Rectal smooth muscle tissue (tissue), 1 donor: Measurements from ENCODE around the gene OSCP1.

ENCODE experiments used
- H3K27ac ChIP-seq: one replicate; pipeline ENCODE4 v1.7.0; 2013; ENCODE audit warnings: low read depth, low read length, inconsistent platforms
- H3K27me3 ChIP-seq: one replicate; pipeline ENCODE4 v1.7.0; 2013; ENCODE audit warnings: low read length; ENCODE audit not compliant: control insufficient read depth, insufficient read depth
- H3K36me3 ChIP-seq: one replicate; pipeline ENCODE4 v1.7.0; 2013; ENCODE audit warnings: low read length; ENCODE audit not compliant: control insufficient read depth, insufficient read depth
- H3K4me1 ChIP-seq: one replicate; pipeline ENCODE4 v1.7.0; 2013; ENCODE audit warnings: low read length; ENCODE audit not compliant: control insufficient read depth, insufficient read depth
- H3K4me3 ChIP-seq: one replicate; pipeline ENCODE4 v1.7.0; 2013; ENCODE audit warnings: low read length
- H3K9ac ChIP-seq: one replicate; pipeline ENCODE4 v1.7.0; 2013; ENCODE audit warnings: low read length

The OSCP1 gene

DNA sequence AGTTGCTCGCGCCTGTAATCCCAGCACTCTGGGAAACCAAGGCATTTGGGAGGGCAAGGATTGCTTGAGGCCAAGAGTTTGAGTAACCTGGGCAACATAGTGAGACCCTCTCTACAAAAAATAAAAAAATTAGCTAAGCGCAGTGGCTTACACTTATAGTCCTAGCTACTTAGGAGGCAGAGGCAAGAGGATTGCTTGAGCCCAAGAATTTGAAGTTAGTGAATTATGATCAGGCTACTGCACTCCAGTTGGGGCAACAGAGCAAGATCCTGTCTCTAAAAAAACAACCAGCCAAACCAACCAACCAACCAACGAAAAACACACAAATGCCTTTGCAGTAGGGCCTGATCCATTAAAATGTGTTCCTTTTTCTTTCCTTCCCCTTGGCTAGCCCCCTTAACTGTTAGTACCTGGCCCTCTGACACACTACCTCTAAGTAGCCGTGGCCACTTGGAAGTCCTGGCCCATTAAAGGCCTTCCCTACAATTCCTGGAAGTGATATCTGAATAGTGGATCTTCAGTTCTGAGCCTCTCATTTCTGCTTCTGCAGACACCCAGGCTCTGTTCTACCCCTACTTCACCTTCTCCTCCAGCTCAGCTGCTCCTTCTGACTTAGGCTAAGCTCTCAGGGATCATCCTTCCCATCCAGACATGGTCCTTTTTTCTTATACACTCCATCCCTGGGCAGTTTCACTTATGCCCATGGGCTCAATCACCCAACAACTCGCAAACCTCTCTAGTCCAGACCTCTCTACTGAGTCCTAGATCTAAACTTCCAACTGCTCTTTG lies 3.5 kb upstream of the OSCP1 start:
- no peak overlapping the region for H3K4me3 ChIP-seq
- H3K36me3 ChIP-seq = peaks cover 13% of the 10 kb centered on the region
- H3K27me3 ChIP-seq = no peaks in the 10 kb centered on the region
- H3K4me1 ChIP-seq = peaks cover 3% of the 10 kb centered on the region
- H3K27ac ChIP-seq = no peak overlapping the region
- no peak overlapping the region for H3K9ac ChIP-seq

DNA sequence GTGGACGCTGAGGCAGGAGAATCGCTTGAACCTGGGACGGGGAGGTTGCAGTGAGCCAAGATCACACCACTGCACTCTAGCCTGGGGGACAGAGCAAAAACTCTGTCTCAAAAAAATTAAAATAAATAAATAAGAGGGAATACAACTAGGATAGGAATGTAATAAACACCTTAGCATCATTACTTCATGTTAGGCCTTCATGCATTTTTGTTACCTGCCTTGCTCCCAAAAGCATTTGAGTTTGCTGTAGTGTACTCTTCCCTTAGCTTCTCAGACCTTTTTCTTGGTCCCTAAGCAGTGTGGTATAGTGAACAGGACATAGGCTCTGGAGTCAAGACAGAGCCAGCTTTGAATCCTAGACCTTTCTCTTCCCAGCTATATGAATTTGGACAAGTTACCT lies 2.8 kb upstream of the OSCP1 start:
- H3K36me3 ChIP-seq = peaks cover 13% of the 10 kb centered on the region
- no peak overlapping the region for H3K27ac ChIP-seq
- H3K27me3 ChIP-seq = no peaks in the 10 kb centered on the region
- H3K9ac ChIP-seq = no peak overlapping the region
- no peak overlapping the region for H3K4me3 ChIP-seq
- H3K4me1 ChIP-seq = peaks cover 3% of the 10 kb centered on the region

DNA sequence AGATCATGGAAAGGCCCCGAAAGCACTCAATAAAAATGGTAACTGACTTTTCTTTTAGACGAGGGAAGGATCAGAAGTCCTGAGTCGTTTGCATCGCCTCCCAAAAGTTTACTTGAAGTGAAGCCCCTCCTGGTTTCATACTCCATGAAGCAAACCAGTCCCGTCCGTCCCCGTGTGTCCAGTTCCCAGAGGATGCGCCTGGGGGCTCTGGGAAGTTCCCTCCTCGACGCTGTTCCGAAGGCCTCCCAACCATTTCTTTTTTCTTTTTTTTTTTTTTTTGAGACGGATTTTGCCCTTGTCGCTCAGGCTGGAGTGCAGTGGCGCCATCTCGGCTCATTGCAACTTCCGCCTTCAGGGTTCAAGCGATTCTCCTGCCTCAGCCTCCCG lies 661 bp upstream of the OSCP1 start:
- Histone ChIP-seq H3K4me3 (peak overlapping the region; percentile 77), H3K9ac (peak overlapping the region; percentile 54), H3K36me3 (peaks cover 7% of the 10 kb centered on the region), H3K27me3 (no peaks in the 10 kb centered on the region), H3K4me1 (peaks cover 3% of the 10 kb centered on the region), H3K27ac (peak overlapping the region; percentile 87)

DNA sequence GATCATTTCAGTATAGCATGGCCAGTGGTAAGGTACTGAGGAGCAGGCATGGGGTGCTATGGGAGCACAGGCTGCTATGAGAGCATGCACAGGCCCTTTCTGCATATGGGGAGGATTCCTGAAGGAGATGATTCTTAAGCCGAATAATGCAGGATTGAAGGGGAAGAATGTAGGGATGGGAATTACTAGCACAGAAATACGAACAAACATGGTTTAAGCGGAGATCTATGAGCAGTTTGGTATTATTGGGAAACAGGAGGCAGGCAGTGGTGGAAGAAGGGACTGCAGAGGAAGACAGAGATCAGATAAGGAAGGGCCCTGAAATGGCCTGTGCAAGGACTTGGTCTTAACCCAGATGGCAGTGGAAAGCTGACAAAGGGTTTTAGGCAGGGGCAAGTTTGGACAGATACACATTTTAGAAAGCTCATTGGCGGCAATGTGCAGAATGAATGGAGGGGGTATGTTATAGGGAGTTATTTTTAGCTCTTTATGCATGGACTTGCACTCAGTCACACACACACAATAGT lies 1.7 kb downstream of the OSCP1 start:
- Histone ChIP-seq H3K4me3 (no peak overlapping the region), H3K27me3 (no peaks in the 10 kb centered on the region), H3K27ac (no peak overlapping the region), H3K36me3 (no peaks in the 10 kb centered on the region), H3K4me1 (peaks cover 3% of the 10 kb centered on the region), H3K9ac (no peak overlapping the region)

DNA sequence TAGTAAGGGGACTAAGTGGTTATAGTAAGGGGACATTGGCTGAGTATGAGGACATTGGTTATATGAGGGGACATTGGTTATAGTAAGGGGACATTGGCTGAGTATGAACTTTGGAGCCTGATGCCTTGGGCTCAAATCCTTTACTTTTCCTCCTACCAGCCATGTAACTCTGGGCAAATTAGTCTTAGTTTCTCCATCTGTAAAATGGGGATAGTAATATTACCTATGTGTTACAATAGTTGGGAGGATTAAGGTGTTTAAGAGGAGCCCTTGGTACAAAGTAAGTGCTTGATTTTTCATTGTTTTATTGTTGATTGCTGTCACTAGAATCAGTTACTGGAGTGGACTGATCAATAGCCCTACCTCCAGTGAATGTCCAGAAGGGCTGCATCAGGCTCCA lies 2.8 kb downstream of the OSCP1 start:
- Histone ChIP-seq H3K4me1 (peaks cover 3% of the 10 kb centered on the region), H3K27ac (no peak overlapping the region), H3K9ac (no peak overlapping the region)

DNA sequence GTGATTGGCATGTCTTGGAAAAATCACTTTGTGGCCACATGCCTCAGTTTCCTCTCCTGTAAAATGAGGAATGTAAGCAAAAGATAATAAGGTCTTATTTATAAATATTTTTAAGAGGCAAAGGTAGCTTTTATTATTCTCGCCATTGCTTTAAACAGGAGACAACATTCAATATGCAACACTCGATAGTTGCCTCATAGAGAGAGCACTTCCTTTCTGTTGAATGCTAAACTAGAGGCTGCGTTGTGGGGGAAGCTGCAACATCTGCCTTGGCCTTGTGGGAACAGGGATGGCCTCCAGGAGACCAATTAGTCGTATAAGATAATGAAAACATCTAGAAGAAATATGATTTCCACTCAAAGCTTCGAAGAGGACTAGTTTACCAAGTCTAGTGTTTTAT lies 3.5 kb downstream of the OSCP1 start:
- Histone ChIP-seq H3K4me1 (peaks cover 3% of the 10 kb centered on the region), H3K36me3 (no peaks in the 10 kb centered on the region), H3K4me3 (no peak overlapping the region), H3K9ac (no peak overlapping the region), H3K27ac (no peak overlapping the region), H3K27me3 (no peaks in the 10 kb centered on the region)

More for the DNA sequence above, 2.8 kb downstream of the OSCP1 start:
- Histone ChIP-seq H3K36me3 (no peaks in the 10 kb centered on the region), H3K4me3 (no peak overlapping the region), H3K27me3 (no peaks in the 10 kb centered on the region)

DNA sequence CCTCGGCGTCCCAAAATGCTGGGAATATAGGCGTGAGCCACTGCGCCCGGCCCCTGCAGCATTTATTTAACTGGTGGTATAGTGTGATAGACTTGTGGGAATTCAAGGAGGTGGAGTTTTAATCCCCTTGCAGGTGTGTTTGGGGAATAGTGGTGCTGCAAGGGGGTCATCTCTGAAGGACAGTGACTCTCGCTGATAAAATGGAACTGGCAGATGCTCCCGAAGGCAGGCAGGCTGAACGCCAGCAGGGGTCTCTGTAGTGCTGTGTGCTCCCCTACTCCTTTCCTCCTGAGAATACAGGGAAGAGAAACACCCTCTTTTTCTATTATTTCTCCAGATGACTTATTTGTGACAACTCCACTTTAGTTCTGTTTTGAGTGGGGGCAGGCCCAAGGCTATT lies 4.0 kb downstream of the OSCP1 start:
- no peak overlapping the region for H3K9ac ChIP-seq
- H3K36me3 ChIP-seq = no peaks in the 10 kb centered on the region
- H3K27ac ChIP-seq = no peak overlapping the region
- H3K4me1 ChIP-seq = peaks cover 3% of the 10 kb centered on the region
- no peak overlapping the region for H3K4me3 ChIP-seq
- H3K27me3 ChIP-seq = no peaks in the 10 kb centered on the region

DNA sequence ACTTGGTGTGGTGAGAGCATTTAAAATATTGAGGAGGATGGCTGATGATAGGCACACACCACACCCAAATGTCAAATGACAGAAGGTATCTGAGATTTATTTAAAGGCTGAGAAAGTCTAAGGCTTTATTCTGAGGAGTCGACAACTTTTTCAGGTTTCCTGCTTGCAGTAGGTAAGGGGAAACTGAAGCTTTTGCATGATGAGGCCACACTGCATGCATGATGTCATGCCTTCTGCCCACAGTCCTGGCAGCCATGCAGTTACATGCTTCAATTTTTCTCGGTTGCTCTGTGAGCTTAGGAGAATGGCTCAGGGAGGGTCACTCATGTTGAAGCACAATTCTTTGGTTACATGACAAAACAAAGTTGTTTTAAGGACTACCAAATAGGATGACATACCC lies 7.0 kb downstream of the OSCP1 start:
- Histone ChIP-seq H3K4me1 (no peaks in the 10 kb centered on the region), H3K27ac (no peak overlapping the region), H3K27me3 (no peaks in the 10 kb centered on the region), H3K36me3 (no peaks in the 10 kb centered on the region), H3K9ac (no peak overlapping the region), H3K4me3 (no peak overlapping the region)

DNA sequence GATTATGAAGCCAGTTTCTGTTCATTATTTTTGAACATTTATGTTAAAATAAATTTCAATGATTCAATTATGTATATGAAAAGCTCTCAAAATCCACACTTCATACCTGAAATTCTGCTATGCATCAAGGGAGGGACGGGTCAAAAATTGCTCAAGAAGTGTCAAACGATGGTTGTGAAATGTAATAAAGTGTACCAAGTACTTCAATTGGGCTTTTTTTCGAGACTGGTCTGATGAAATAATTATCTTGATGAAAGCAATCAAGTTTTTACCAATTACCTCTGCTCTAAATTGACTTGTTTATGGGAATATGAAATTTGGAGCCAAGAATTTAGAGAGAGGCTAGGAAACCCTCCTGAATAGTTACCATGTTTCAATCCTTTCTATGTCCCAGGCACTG lies 7.9 kb downstream of the OSCP1 start:
- Histone ChIP-seq H3K27ac (no peak overlapping the region), H3K9ac (no peak overlapping the region), H3K4me3 (no peak overlapping the region), H3K27me3 (no peaks in the 10 kb centered on the region), H3K4me1 (no peaks in the 10 kb centered on the region), H3K36me3 (no peaks in the 10 kb centered on the region)

DNA sequence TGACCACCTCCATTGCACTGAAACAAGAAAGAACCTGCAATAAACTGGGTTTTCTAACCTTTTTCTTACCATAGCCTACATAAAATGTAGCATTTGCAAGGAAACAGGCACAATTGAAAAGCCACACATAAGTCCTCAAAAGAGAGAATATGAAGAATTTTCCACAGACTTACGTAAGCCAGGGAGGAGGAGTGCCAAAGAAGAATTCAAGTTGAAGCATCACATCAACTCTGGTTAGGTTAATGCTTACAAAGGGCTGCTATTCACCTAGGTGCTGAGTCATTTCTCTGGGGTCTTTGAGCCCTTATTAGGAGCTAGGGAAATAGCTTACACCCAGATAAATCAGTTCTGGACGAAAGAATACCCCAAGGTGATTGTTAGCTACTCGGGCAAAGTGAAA lies 9.6 kb downstream of the OSCP1 start:
- Histone ChIP-seq H3K27ac (no peak overlapping the region), H3K4me1 (no peaks in the 10 kb centered on the region), H3K36me3 (no peaks in the 10 kb centered on the region), H3K9ac (no peak overlapping the region), H3K4me3 (no peak overlapping the region), H3K27me3 (no peaks in the 10 kb centered on the region)

DNA sequence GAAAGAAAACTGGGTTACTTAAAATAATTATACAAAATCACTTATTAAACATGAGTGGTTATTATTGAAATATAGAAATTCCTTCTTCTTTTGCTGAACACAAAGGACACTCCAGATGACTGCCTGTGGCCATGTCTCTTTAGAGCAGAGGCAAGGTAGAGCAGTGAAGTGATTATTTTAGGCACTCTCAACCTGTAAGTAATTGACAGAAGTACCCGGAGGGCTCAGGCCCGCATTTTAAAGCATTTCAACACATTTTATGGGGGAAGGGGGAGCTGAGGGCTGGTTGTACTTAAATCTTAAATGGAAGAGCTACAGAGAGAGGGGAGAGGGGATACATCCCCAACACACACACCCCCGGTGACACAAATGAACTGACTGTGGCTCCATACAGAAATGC lies 10.2 kb downstream of the OSCP1 start:
- H3K4me3 ChIP-seq = no peak overlapping the region
- H3K9ac ChIP-seq = no peak overlapping the region
- no peaks in the 10 kb centered on the region for H3K36me3 ChIP-seq
- no peaks in the 10 kb centered on the region for H3K27me3 ChIP-seq
- no peaks in the 10 kb centered on the region for H3K4me1 ChIP-seq
- H3K27ac ChIP-seq = no peak overlapping the region

DNA sequence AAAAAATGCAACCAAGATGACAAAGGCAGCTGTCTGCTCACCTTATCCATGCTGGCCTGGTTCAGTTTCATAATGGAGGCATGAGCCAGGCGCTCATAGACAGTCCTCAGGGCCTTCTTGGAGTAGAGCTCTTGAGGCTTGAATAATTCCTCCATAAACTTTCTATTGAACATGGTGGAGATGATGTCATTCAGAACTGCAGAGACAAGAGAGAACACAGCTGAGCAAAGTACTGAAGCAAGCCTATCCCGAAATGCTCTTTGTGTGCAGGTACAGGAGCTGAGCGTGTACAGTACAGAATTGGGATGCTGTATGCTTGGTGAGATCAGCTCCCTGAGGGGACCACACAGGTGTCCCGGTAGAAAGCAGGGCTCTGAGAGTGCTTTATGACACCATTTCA lies 11.5 kb downstream of the OSCP1 start:
- no peaks in the 10 kb centered on the region for H3K27me3 ChIP-seq
- H3K4me1 ChIP-seq = no peaks in the 10 kb centered on the region
- H3K4me3 ChIP-seq = no peak overlapping the region
- H3K27ac ChIP-seq = no peak overlapping the region
- H3K9ac ChIP-seq = no peak overlapping the region
- no peaks in the 10 kb centered on the region for H3K36me3 ChIP-seq

DNA sequence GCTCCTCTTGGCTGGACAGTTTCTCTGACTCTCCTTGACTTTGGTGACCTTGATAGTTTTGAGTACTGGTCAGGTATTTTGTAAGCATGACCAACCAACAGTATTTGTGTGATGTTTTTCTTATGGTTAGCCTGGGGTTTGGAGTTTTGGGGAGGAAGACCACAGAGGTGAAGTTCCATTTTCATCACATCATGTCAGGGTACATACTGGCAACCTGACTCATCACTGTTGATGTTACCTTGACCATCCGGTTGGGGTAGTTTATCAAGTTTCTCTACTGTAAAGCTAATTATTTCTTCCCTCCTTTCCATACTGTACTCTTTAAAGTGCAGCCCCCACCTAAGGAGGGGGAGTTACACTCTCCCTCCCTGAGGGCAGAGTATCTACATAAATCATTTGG lies 13.4 kb downstream of the OSCP1 start:
- Histone ChIP-seq H3K4me3 (no peak overlapping the region), H3K9ac (no peak overlapping the region), H3K27me3 (no peaks in the 10 kb centered on the region), H3K4me1 (no peaks in the 10 kb centered on the region), H3K36me3 (no peaks in the 10 kb centered on the region), H3K27ac (no peak overlapping the region)
